Mesothelial cell of epicardium (in vitro differentiated cells): Measurements from ENCODE around the gene VDAC2. TPM values are rescaled to one million over a fixed set of nuclear protein-coding genes. Genes with fewer than 3 reads are reported as not detected.
"Not testable (repeated sequence)": the region's sequence is repeated elsewhere in the genome, so short reads cannot be mapped to it uniquely, and the experiment has no call there.

ENCODE experiments used
- DNase-seq, 2 experiments: peaks; one replicate each; pipeline ENCODE4 v3.0.0; 2021; ENCODE audit warnings: low spot score in 2 of 2; ENCODE audit not compliant: unreplicated experiment in 2 of 2
- H3K27ac Mint-ChIP-seq: 2 replicates; pipeline ENCODE4 v1.8.0; 2021; ENCODE audit warnings: mixed read lengths
- H3K27me3 Mint-ChIP-seq: 2 replicates; pipeline ENCODE4 v1.8.0; 2021; ENCODE audit warnings: low read depth, mixed read lengths
- H3K36me3 Mint-ChIP-seq: 2 replicates; pipeline ENCODE4 v1.8.0; 2021; ENCODE audit warnings: mixed read lengths
- H3K4me1 Mint-ChIP-seq: 2 replicates; pipeline ENCODE4 v1.8.0; 2021; ENCODE audit warnings: mixed read lengths
- H3K4me3 Mint-ChIP-seq: 2 replicates; pipeline ENCODE4 v1.8.0; 2021; ENCODE audit warnings: mild to moderate bottlenecking, moderate library complexity, mixed read lengths
- H3K9me3 Mint-ChIP-seq: 2 replicates; pipeline ENCODE4 v1.8.0; 2021; ENCODE audit warnings: mixed read lengths
- CTCF ChIP-seq: fragments of 200-600 bp; sonication (generic); IDR thresholded peaks from one replicate; pipeline ENCODE4 v1.5.0; 2021; ENCODE audit warnings: antibody characterized with exemption; ENCODE audit not compliant: unreplicated experiment
- total RNA-seq: library from RNA; stranded (reverse); gene quantifications from 3 replicates; pipeline ENCODE4 v1.2.1, GENCODE V29; 2021

VDAC2 gene
- total RNA-seq, 1 donor from 2014 or later: 144 TPM

GRCh38 chr10:75195035-75195763, 15.4 kb upstream of the VDAC2 start:
- Mint-ChIP-seq H3K27me3 (no peaks in the 10 kb centered on the region), H3K9me3 (no peaks in the 10 kb centered on the region), H3K36me3 (peaks cover 7% of the 10 kb centered on the region), H3K4me1 (peaks cover 4% of the 10 kb centered on the region), H3K27ac (no peak overlapping the region), H3K4me3 (no peak overlapping the region)
- TF ChIP-seq CTCF: no peak
- DNase-seq: no peak

GRCh38 chr10:75197066-75197465, 13.5 kb upstream of the VDAC2 start:
- no peak for DNase-seq
- Mint-ChIP-seq H3K36me3 (peaks cover 7% of the 10 kb centered on the region), H3K4me1 (peaks cover 3% of the 10 kb centered on the region), H3K9me3 (no peaks in the 10 kb centered on the region), H3K4me3 (no peak overlapping the region), H3K27ac (no peak overlapping the region), H3K27me3 (no peaks in the 10 kb centered on the region)
- no peak for TF ChIP-seq CTCF

GRCh38 chr10:75197906-75198305, 12.7 kb upstream of the VDAC2 start:
- Mint-ChIP-seq H3K27me3 (no peaks in the 10 kb centered on the region), H3K4me3 (no peak overlapping the region), H3K4me1 (peaks cover 3% of the 10 kb centered on the region), H3K9me3 (no peaks in the 10 kb centered on the region), H3K27ac (no peak overlapping the region), H3K36me3 (peaks cover 6% of the 10 kb centered on the region)
- TF ChIP-seq CTCF: no peak
- DNase-seq: no peak

- H3K27ac Mint-ChIP-seq, DNase-seq, H3K9me3 Mint-ChIP-seq, H3K4me1 Mint-ChIP-seq, H3K27me3 Mint-ChIP-seq, H3K36me3 Mint-ChIP-seq, H3K4me3 Mint-ChIP-seq: not testable (repeated sequence)
Observed at GRCh38 chr10:75199949-75200348, 10.6 kb upstream of the VDAC2 start.

GRCh38 chr10:75201793-75202307, 8.7 kb upstream of the VDAC2 start:
- Mint-ChIP-seq H3K4me1 (no peaks in the 10 kb centered on the region), H3K36me3 (peaks cover 4% of the 10 kb centered on the region), H3K9me3 (no peaks in the 10 kb centered on the region), H3K27ac (no peak overlapping the region), H3K4me3 (no peak overlapping the region), H3K27me3 (no peaks in the 10 kb centered on the region)
- DNase-seq: no peak
- no peak for TF ChIP-seq CTCF

- no peak for TF ChIP-seq CTCF
- peaks cover 4% of the 10 kb centered on the region for H3K36me3 Mint-ChIP-seq
- H3K9me3 Mint-ChIP-seq: no peaks in the 10 kb centered on the region
- no peak for DNase-seq
- H3K4me1 Mint-ChIP-seq: peaks cover 3% of the 10 kb centered on the region
- no peaks in the 10 kb centered on the region for H3K27me3 Mint-ChIP-seq
- peak overlapping the region; percentile 1 for H3K27ac Mint-ChIP-seq
- H3K4me3 Mint-ChIP-seq: no peak overlapping the region
Observed at GRCh38 chr10:75202321-75203045, 8.1 kb upstream of the VDAC2 start.

GRCh38 chr10:75203046-75203620, 7.5 kb upstream of the VDAC2 start:
- H3K4me1 Mint-ChIP-seq, H3K4me3 Mint-ChIP-seq, H3K9me3 Mint-ChIP-seq, H3K27me3 Mint-ChIP-seq, DNase-seq, H3K36me3 Mint-ChIP-seq: not testable (repeated sequence)
- peak overlapping the region; percentile 1 for H3K27ac Mint-ChIP-seq
